PFSK-1 (cell line): ENCODE results near the gene CCDC194.

Experiments
- POLR2AphosphoS5 ChIP-seq: IDR thresholded peaks from 2 replicates; pipeline ENCODE4 v1.6.1; 2012; ENCODE audit warnings: low read depth, mild to moderate bottlenecking, control low read depth, low read length, moderate library complexity
- SIN3A ChIP-seq: IDR thresholded peaks from 2 replicates; pipeline ENCODE4 v1.6.1; 2012; ENCODE audit warnings: mild to moderate bottlenecking, low read length, moderate library complexity, borderline replicate concordance; ENCODE audit not compliant: insufficient read depth
- TAF1 ChIP-seq: IDR thresholded peaks from 2 replicates; pipeline ENCODE4 v1.6.1; 2012; ENCODE audit warnings: low read length, control low read depth, borderline replicate concordance; ENCODE audit not compliant: insufficient read depth
- TF ChIP-seq, protein P1 (sequence below), 2 experiments: IDR thresholded peaks; 2 replicates each; pipeline versions ENCODE4 v1.6.1 to v1.8.0; 2011 to 2012; ENCODE audit warnings: low read depth in 2 of 2, low read length in 2 of 2, control low read depth in 1 of 2, inconsistent platforms in 1 of 2, mild to moderate bottlenecking in 1 of 2, moderate library complexity in 1 of 2; ENCODE audit not compliant: insufficient read depth in 1 of 2

DNA sequence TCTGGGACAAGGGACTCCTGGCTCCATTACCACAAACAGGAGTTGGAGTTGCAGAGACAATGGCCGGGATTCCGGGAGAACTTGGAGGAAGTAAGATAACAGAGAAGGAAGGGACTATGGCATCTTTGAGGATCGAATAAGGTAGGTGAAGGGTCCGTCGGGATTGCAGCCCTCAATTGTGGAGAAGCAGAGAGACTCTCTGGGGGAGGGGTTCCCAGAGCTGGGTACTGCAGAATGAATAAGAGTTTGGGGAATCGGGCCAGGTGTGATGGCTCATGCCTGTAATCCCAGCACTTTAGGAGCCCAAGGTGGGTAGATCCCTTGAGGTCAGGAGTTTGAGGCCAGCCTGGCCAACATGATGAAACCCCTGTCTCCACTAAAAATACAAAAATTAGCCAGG is 7.6 kb upstream of the CCDC194 start:
- TF ChIP-seq SIN3A (no peak), POLR2AphosphoS5 (no peak), TAF1 (no peak)
- TF ChIP-seq, protein P1, sequence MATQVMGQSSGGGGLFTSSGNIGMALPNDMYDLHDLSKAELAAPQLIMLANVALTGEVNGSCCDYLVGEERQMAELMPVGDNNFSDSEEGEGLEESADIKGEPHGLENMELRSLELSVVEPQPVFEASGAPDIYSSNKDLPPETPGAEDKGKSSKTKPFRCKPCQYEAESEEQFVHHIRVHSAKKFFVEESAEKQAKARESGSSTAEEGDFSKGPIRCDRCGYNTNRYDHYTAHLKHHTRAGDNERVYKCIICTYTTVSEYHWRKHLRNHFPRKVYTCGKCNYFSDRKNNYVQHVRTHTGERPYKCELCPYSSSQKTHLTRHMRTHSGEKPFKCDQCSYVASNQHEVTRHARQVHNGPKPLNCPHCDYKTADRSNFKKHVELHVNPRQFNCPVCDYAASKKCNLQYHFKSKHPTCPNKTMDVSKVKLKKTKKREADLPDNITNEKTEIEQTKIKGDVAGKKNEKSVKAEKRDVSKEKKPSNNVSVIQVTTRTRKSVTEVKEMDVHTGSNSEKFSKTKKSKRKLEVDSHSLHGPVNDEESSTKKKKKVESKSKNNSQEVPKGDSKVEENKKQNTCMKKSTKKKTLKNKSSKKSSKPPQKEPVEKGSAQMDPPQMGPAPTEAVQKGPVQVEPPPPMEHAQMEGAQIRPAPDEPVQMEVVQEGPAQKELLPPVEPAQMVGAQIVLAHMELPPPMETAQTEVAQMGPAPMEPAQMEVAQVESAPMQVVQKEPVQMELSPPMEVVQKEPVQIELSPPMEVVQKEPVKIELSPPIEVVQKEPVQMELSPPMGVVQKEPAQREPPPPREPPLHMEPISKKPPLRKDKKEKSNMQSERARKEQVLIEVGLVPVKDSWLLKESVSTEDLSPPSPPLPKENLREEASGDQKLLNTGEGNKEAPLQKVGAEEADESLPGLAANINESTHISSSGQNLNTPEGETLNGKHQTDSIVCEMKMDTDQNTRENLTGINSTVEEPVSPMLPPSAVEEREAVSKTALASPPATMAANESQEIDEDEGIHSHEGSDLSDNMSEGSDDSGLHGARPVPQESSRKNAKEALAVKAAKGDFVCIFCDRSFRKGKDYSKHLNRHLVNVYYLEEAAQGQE (IDR thresholded peaks at IDR 0.05; ENCODE audit: insufficient read depth in 1 of 2, low read depth in 2 of 2, low read length in 2 of 2): no peak
